Measurements from ENCODE around the gene GPR25. TPM values are rescaled to one million over a fixed set of nuclear protein-coding genes. Genes with fewer than 3 reads are reported as not detected.
"Not testable (repeated sequence)": the region's sequence is repeated elsewhere in the genome, so short reads cannot be mapped to it uniquely, and the experiment has no call there.

The GPR25 gene
- total RNA-seq, 1 donor from 2014 or later = not detected

DNA sequence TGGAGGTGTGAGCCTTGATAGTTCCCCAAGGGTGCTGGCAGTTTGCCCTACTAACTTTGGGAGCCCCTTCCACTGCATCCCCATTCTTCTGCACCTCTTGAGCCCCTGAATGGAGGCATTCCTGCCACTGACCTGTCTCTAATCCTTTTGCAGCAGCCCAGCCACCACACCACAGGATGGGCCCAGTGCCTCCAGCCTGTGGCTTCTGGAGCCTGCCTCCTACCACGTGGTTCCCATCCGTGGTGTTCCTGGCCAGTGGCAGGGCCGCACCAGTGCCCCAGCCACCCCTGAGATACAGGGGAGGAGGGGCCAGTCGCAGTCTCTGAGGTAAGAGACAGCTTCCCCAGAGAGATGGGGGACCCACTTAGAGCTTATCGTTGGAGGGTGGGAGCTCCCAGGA, 36.3 kb downstream of the GPR25 start:
- TF ChIP-seq CTCF (IDR thresholded peaks at IDR 0.05) = no peak
- TF ChIP-seq EZH2 (IDR thresholded peaks at IDR 0.05) = no peak
- TF ChIP-seq EZH2phosphoT487 (IDR thresholded peaks at IDR 0.05) = no peak
- H3K36me3 ChIP-seq = peaks cover 8% of the 10 kb centered on the region
- peaks cover 31% of the 10 kb centered on the region for H3K36me3 Mint-ChIP-seq

GRCh38 chr1:200909757-200910239, 37.0 kb downstream of the GPR25 start:
- H3K36me3 Mint-ChIP-seq = peaks cover 31% of the 10 kb centered on the region
- H4K20me1 ChIP-seq (ENCODE audit: low read depth) = no peaks in the 10 kb centered on the region

More for the DNA sequence above, 36.3 kb downstream of the GPR25 start:
- H2AFZ ChIP-seq (replicated peaks) = no peak overlapping the region
- no peaks in the 10 kb centered on the region for H3K9me3 ChIP-seq (ENCODE audit: low read depth)
- H3K27me3 ChIP-seq = no peaks in the 10 kb centered on the region
- H4K20me1 ChIP-seq (ENCODE audit: low read depth) = no peaks in the 10 kb centered on the region
- no peak overlapping the region for H3K27ac Mint-ChIP-seq
- H3K9me3 Mint-ChIP-seq = no peaks in the 10 kb centered on the region
- H3F3A ChIP-seq (ENCODE audit: low read depth) = no peaks in the 10 kb centered on the region
- H3K4me1 Mint-ChIP-seq = no peaks in the 10 kb centered on the region
- H3K4me3 ChIP-seq = no peak overlapping the region
- peaks cover 4% of the 10 kb centered on the region for H3K27me3 Mint-ChIP-seq (ENCODE audit: insufficient read depth, low read depth)
- H3K4me2 ChIP-seq = no peak overlapping the region
- H3K9ac ChIP-seq = no peak overlapping the region
- H3K79me2 ChIP-seq (ENCODE audit: low read depth) = no peaks in the 10 kb centered on the region
- H3K27ac ChIP-seq = no peak overlapping the region
- H3K4me1 ChIP-seq = no peaks in the 10 kb centered on the region
- no peak for DNase-seq (ENCODE audit: low spot score)
- H3K4me3 Mint-ChIP-seq = no peak overlapping the region

GRCh38 chr1:200911361-200911760, 38.6 kb downstream of the GPR25 start:
- Histone ChIP-seq H3K27me3 (no peaks in the 10 kb centered on the region), H3K4me3 (no peak overlapping the region), H2AFZ (replicated peaks) (no peak overlapping the region), H3K79me2 (ENCODE audit: low read depth) (no peaks in the 10 kb centered on the region), H3K9ac (no peak overlapping the region), H3K4me1 (no peaks in the 10 kb centered on the region), H3K9me3 (ENCODE audit: low read depth) (no peaks in the 10 kb centered on the region), H3K27ac (no peak overlapping the region), H3K36me3 (peaks cover 8% of the 10 kb centered on the region), H3F3A (ENCODE audit: low read depth) (no peaks in the 10 kb centered on the region), H3K4me2 (no peak overlapping the region), H4K20me1 (ENCODE audit: low read depth) (no peaks in the 10 kb centered on the region)
- Mint-ChIP-seq H3K36me3 (peaks cover 31% of the 10 kb centered on the region), H3K27me3 (ENCODE audit: insufficient read depth, low read depth) (peaks cover 2% of the 10 kb centered on the region), H3K4me1 (no peaks in the 10 kb centered on the region), H3K9me3 (no peaks in the 10 kb centered on the region), H3K27ac (no peak overlapping the region), H3K4me3 (no peak overlapping the region)
- no peak for DNase-seq (ENCODE audit: low spot score)
- TF ChIP-seq EZH2 (IDR thresholded peaks at IDR 0.05) (no peak), CTCF (IDR thresholded peaks at IDR 0.05) (no peak), EZH2phosphoT487 (IDR thresholded peaks at IDR 0.05) (no peak)

More at GRCh38 chr1:200909757-200910239, 37.0 kb downstream of the GPR25 start:
- TF ChIP-seq CTCF (IDR thresholded peaks at IDR 0.05) (no peak), EZH2 (IDR thresholded peaks at IDR 0.05) (no peak), EZH2phosphoT487 (IDR thresholded peaks at IDR 0.05) (no peak)
- no peak overlapping the region for H3K9ac ChIP-seq
- H3K9me3 ChIP-seq (ENCODE audit: low read depth) = no peaks in the 10 kb centered on the region
- no peak overlapping the region for H3K4me3 ChIP-seq
- H3K9me3 Mint-ChIP-seq = no peaks in the 10 kb centered on the region
- no peaks in the 10 kb centered on the region for H3K4me1 ChIP-seq
- H2AFZ ChIP-seq (replicated peaks) = no peak overlapping the region
- no peak overlapping the region for H3K27ac Mint-ChIP-seq
- no peak overlapping the region for H3K27ac ChIP-seq
- no peak overlapping the region for H3K4me2 ChIP-seq
- no peaks in the 10 kb centered on the region for H3K4me1 Mint-ChIP-seq
- no peaks in the 10 kb centered on the region for H3F3A ChIP-seq (ENCODE audit: low read depth)
- no peak overlapping the region for H3K4me3 Mint-ChIP-seq
- H3K27me3 ChIP-seq = no peaks in the 10 kb centered on the region
- H3K36me3 ChIP-seq = peaks cover 8% of the 10 kb centered on the region
- DNase-seq (ENCODE audit: low spot score) = no peak
- peaks cover 2% of the 10 kb centered on the region for H3K27me3 Mint-ChIP-seq (ENCODE audit: insufficient read depth, low read depth)
- no peaks in the 10 kb centered on the region for H3K79me2 ChIP-seq (ENCODE audit: low read depth)

GRCh38 chr1:200911936-200912335, 39.2 kb downstream of the GPR25 start:
- not testable (repeated sequence) for H3K9ac ChIP-seq; H3K27ac ChIP-seq; H3K79me2 ChIP-seq (ENCODE audit: low read depth); H3K4me3 ChIP-seq; H3K4me1 ChIP-seq; H3K27me3 Mint-ChIP-seq (ENCODE audit: insufficient read depth, low read depth); H3K4me1 Mint-ChIP-seq; H3K9me3 ChIP-seq (ENCODE audit: low read depth); H2AFZ ChIP-seq (replicated peaks); H4K20me1 ChIP-seq (ENCODE audit: low read depth); H3F3A ChIP-seq (ENCODE audit: low read depth); H3K4me3 Mint-ChIP-seq; H3K27ac Mint-ChIP-seq; H3K9me3 Mint-ChIP-seq; H3K4me2 ChIP-seq; DNase-seq (ENCODE audit: low spot score); H3K27me3 ChIP-seq; H3K36me3 ChIP-seq
- H3K36me3 Mint-ChIP-seq = peaks cover 28% of the 10 kb centered on the region

Measured in neural progenitor cell (in vitro differentiated cells).